ENCODE results near the gene FNBP1L. TPM values are rescaled to one million over a fixed set of nuclear protein-coding genes. Genes with fewer than 3 reads are reported as not detected.

FNBP1L gene
- total and polyA plus RNA-seq, 2 experiments from 2014 or later, result 56.3 to 132 TPM

GRCh38 chr1:93559695-93560094 is 111.8 kb downstream of the FNBP1L start (continued):
- TF ChIP-seq ZNF462 (CRISPR knock-in tag; IDR thresholded peaks at IDR 0.05), result no peak
- no peak for TF ChIP-seq EZH2phosphoT487 (IDR thresholded peaks at IDR 0.05; ENCODE audit: unreplicated experiment)
- no peak for TF ChIP-seq ZNF331 (CRISPR knock-in tag; IDR thresholded peaks at IDR 0.05; ENCODE audit: low read depth)
- TF ChIP-seq STAT1 (IDR thresholded peaks at IDR 0.05; ENCODE audit: unreplicated experiment), result no peak
- TF ChIP-seq ZNF114 (CRISPR knock-in tag; IDR thresholded peaks at IDR 0.05), result no peak
- no peak for TF ChIP-seq ETS1 (IDR thresholded peaks at IDR 0.05)
- TF ChIP-seq EZH2 (IDR thresholded peaks at IDR 0.05; ENCODE audit: low read depth, unreplicated experiment), result no peak
- no peak for TF ChIP-seq POLR2AphosphoS5 (IDR thresholded peaks at IDR 0.05; ENCODE audit: low read depth)
- TF ChIP-seq, protein P1, sequence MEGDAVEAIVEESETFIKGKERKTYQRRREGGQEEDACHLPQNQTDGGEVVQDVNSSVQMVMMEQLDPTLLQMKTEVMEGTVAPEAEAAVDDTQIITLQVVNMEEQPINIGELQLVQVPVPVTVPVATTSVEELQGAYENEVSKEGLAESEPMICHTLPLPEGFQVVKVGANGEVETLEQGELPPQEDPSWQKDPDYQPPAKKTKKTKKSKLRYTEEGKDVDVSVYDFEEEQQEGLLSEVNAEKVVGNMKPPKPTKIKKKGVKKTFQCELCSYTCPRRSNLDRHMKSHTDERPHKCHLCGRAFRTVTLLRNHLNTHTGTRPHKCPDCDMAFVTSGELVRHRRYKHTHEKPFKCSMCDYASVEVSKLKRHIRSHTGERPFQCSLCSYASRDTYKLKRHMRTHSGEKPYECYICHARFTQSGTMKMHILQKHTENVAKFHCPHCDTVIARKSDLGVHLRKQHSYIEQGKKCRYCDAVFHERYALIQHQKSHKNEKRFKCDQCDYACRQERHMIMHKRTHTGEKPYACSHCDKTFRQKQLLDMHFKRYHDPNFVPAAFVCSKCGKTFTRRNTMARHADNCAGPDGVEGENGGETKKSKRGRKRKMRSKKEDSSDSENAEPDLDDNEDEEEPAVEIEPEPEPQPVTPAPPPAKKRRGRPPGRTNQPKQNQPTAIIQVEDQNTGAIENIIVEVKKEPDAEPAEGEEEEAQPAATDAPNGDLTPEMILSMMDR (conservative IDR thresholded peaks at IDR 0.05; ENCODE audit: low read depth in 2 of 2), result no peak
- TF ChIP-seq CREB1 (CRISPR knock-in tag; IDR thresholded peaks at IDR 0.05; ENCODE audit: low read depth), result no peak
